Neural cell (in vitro differentiated cells): Measurements from ENCODE around the gene HEY2.

Experiments
- EP300 ChIP-seq: fragments of 450-650 bp; conservative IDR thresholded peaks from 2 replicates; pipeline ENCODE4 v1.6.1; 2014; ENCODE audit warnings: antibody characterized with exemption, mild to moderate bottlenecking, moderate library complexity; ENCODE audit not compliant: poor library complexity, severe bottlenecking
- POLR2AphosphoS5 ChIP-seq: IDR thresholded peaks from 2 replicates; pipeline ENCODE4 v1.6.1; 2012
- RAD21 ChIP-seq: fragments of 450-650 bp; conservative IDR thresholded peaks from 2 replicates; pipeline ENCODE4 v1.6.1; 2014; ENCODE audit warnings: antibody characterized with exemption, mild to moderate bottlenecking, moderate library complexity
- SMC3 ChIP-seq: fragments of 450-650 bp; conservative IDR thresholded peaks from 2 replicates; pipeline ENCODE4 v1.6.1; 2014; ENCODE audit warnings: antibody characterized with exemption, mild to moderate bottlenecking, moderate library complexity; ENCODE audit not compliant: poor library complexity
- TF ChIP-seq, protein P1 (sequence below): fragments of 450-650 bp; IDR thresholded peaks from 2 replicates; pipeline ENCODE4 v1.5.1; 2014; ENCODE audit warnings: antibody characterized with exemption, mild to moderate bottlenecking, moderate library complexity; ENCODE audit not compliant: poor library complexity, severe bottlenecking

DNA sequence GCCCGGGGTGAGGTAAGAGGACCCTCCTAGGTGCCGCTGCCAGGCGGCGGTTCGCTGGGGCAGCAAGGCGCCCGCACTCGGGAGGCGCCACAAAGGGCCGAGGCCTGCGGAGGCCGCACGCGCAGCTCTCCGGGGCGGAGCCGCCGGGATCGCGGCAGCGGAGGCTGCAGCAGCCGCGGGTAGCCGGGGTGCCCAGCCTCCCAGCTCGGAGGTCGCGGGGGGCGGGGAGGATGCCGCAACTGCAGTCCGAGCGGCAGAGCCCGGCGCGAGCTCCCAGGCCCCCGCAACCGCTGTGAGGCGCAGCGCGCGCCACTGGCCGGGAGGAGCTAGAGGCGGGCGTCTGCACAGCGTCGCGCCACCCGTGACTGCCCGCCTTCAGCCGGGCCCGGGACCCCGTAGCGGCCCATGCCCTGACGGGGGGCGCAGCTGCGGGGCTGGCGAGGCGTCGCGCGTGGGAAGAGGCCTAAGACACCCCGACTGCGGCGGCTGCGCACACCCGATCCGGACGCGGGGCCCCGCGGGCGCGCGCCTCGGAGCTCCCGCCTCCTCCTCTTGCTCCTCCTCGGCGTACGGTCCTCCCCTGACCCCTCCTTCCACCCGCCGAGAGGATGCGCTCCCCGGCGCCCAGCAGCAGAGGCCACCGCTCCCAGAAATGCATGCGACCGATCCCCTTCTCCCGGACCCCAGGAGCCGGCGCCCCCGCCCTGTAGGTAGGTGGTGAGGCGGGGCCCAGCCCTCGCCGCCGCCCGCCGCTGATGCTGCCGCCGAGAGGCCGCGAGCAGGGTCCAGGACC, 41.1 kb downstream of the HEY2 start, which contains the start of gene NCOA7:
- TF ChIP-seq, protein P1, sequence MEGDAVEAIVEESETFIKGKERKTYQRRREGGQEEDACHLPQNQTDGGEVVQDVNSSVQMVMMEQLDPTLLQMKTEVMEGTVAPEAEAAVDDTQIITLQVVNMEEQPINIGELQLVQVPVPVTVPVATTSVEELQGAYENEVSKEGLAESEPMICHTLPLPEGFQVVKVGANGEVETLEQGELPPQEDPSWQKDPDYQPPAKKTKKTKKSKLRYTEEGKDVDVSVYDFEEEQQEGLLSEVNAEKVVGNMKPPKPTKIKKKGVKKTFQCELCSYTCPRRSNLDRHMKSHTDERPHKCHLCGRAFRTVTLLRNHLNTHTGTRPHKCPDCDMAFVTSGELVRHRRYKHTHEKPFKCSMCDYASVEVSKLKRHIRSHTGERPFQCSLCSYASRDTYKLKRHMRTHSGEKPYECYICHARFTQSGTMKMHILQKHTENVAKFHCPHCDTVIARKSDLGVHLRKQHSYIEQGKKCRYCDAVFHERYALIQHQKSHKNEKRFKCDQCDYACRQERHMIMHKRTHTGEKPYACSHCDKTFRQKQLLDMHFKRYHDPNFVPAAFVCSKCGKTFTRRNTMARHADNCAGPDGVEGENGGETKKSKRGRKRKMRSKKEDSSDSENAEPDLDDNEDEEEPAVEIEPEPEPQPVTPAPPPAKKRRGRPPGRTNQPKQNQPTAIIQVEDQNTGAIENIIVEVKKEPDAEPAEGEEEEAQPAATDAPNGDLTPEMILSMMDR = peak; percentile 28
- TF ChIP-seq EP300 (peak; percentile 57), SMC3 (no peak), POLR2AphosphoS5 (peak; percentile 87), RAD21 (peak; percentile 17)
